ENCODE data around the gene VHLL. TPM values are rescaled to one million over a fixed set of nuclear protein-coding genes. Genes with fewer than 3 reads are reported as not detected.

Gene VHLL
- total and polyA plus RNA-seq, 5 donors from 2014 or later: not detected

DNA sequence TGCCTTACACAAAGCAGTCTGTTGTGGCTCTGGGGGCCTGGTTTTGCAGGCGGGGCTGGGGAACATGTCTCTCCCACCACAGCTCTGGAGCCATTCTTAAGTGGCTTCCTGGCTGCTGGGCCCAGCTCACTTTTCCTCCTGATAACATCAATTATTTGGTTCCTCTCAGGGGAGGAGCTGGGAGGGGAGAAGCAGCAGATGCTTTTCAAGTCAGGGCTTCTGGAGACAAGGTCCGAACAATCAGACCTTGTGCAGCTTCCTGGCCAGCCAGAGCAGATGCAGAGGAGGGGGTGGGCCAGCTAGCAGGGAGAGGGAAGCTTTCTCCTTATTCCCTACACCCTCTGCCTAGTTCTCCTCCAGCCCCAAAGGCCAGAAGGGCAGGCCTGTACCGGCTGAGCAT, 47.6 kb downstream of the VHLL start:
- Mint-ChIP-seq H3K4me1 (peaks cover 0 to 5% (median 2%) of the 10 kb centered on the region in 4 donors), H3K36me3 (peaks cover 25% of the 10 kb centered on the region), H3K9me3 (no peaks in the 10 kb centered on the region), H3K4me3 (no peak overlapping the region), H3K27ac (peak overlapping the region in 1 of 3 donors; percentile 62), H3K27me3 (no peaks in the 10 kb centered on the region)
- peaks cover 3% of the 10 kb centered on the region for H3K4me1 ChIP-seq (ENCODE audit: control insufficient read depth, insufficient read depth, low read length, poor library complexity, severe bottlenecking)
- no peak overlapping the region for H3K27ac ChIP-seq (ENCODE audit: insufficient read depth, low read length, poor library complexity, severe bottlenecking)
- peaks cover 55% of the 10 kb centered on the region for H3K36me3 ChIP-seq (ENCODE audit: control insufficient read depth, insufficient read depth, low read length)
- DNase-seq (no peak), ATAC-seq (ENCODE audit: low read depth in 2 of 2) (no peak)
- H3K27me3 ChIP-seq (ENCODE audit: control insufficient read depth, insufficient read depth, low read length): no peaks in the 10 kb centered on the region
- H3K9me3 ChIP-seq (ENCODE audit: control insufficient read depth in 2 of 2, low read length in 2 of 2): no peaks in the 10 kb centered on the region
- H3K4me3 ChIP-seq (ENCODE audit: low read depth, low read length): no peak overlapping the region

DNA sequence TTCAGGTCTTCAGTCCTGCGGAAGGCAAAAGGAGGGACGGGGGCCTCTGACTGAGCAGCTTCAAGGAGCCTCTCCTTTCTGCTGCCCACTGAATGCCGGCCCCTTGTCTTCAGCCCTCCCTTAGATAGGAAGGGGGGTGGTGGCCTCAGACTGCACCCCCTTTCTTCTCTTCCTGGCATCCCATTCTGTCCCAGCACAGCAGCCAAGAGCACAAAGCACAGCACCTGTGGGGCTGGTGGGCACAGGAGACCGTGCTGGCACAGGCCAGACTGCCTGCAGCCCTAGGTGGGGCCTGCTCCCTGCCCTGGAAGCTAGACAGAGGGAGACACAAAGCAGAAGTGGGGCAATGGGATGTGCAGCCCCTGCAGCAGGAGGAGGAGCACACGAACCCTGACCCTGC, 49.5 kb downstream of the VHLL start:
- Histone ChIP-seq H3K36me3 (ENCODE audit: control insufficient read depth, insufficient read depth, low read length) (peaks cover 44% of the 10 kb centered on the region), H3K27me3 (ENCODE audit: control insufficient read depth, insufficient read depth, low read length) (no peaks in the 10 kb centered on the region), H3K4me3 (ENCODE audit: low read depth, low read length) (no peak overlapping the region), H3K9me3 (ENCODE audit: control insufficient read depth in 2 of 2, low read length in 2 of 2) (no peaks in the 10 kb centered on the region), H3K27ac (ENCODE audit: insufficient read depth, low read length, poor library complexity, severe bottlenecking) (no peak overlapping the region), H3K4me1 (ENCODE audit: control insufficient read depth, insufficient read depth, low read length, poor library complexity, severe bottlenecking) (peaks cover 21% of the 10 kb centered on the region)
- Mint-ChIP-seq H3K9me3 (no peaks in the 10 kb centered on the region), H3K4me3 (peak overlapping the region in 1 of 4 donors; percentile 85), H3K27ac (no peak overlapping the region), H3K4me1 (peaks cover 0 to 15% (median 11%) of the 10 kb centered on the region in 4 donors), H3K36me3 (peaks cover 18% of the 10 kb centered on the region), H3K27me3 (no peaks in the 10 kb centered on the region)
- DNase-seq (no peak), ATAC-seq (ENCODE audit: low read depth in 2 of 2) (no peak)

Other genes starting within 250 kb of the VHLL start
- 19.1 TPM for gene UBQLN4, start 245.5 kb downstream of the VHLL start, total RNA-seq
- 1 to 10 TPM; 4.4 to 7.1 (median 5.5) TPM for gene UBQLN4, start 245.5 kb downstream of the VHLL start, polyA plus RNA-seq
- 20.2 TPM for gene LAMTOR2, start 244.5 kb downstream of the VHLL start, total RNA-seq
- 100 to 1,000 TPM; 107 to 162 (median 130) TPM for gene LAMTOR2, start 244.5 kb downstream of the VHLL start, polyA plus RNA-seq
- 1.5 TPM for gene RAB25, start 238.1 kb downstream of the VHLL start, total RNA-seq
- gene RAB25, start 238.1 kb downstream of the VHLL start, polyA plus RNA-seq: 1 to 10 TPM in 2 of 4 donors, under 1 TPM in 2; 0.83 to 1.7 (median 0.93) TPM
- not detected for gene MEX3A, start 216.8 kb downstream of the VHLL start, total RNA-seq
- gene MEX3A, start 216.8 kb downstream of the VHLL start, polyA plus RNA-seq: not detected
- gene LMNA, start 184.6 kb downstream of the VHLL start, total RNA-seq: 1,807 TPM
- gene LMNA, start 184.6 kb downstream of the VHLL start, polyA plus RNA-seq: 100 to 1,000 TPM in 1 of 4 donors, 10 to 100 TPM in 3; 54.1 to 113 (median 83.1) TPM
- gene SEMA4A, start 145.7 kb downstream of the VHLL start, total RNA-seq: 41.2 TPM
- gene SEMA4A, start 145.7 kb downstream of the VHLL start, polyA plus RNA-seq: 1 to 10 TPM in 2 of 4 donors, under 1 TPM in 2; 0.89 to 2.2 (median 1.4) TPM
- gene SLC25A44, start 105.2 kb downstream of the VHLL start, total RNA-seq: 21.3 TPM
- 10 to 100 TPM in 3 of 4 donors, 1 to 10 TPM in 1; 8.2 to 17.5 (median 12.7) TPM for gene SLC25A44, start 105.2 kb downstream of the VHLL start, polyA plus RNA-seq
- gene PMF1, start 86.3 kb downstream of the VHLL start, total RNA-seq: 69.3 TPM
- 10 to 100 TPM; 70.6 to 89.9 (median 88.7) TPM for gene PMF1, start 86.3 kb downstream of the VHLL start, polyA plus RNA-seq
- 1.1 TPM for gene BGLAP, start 57.1 kb downstream of the VHLL start, total RNA-seq
- not detected for gene BGLAP, start 57.1 kb downstream of the VHLL start, polyA plus RNA-seq
- gene PAQR6, start 51.3 kb downstream of the VHLL start, total RNA-seq: 3.7 TPM
- 1 to 10 TPM in 1 of 4 donors, under 1 TPM in 3; 0.13 to 2.0 (median 0.57) TPM for gene PAQR6, start 51.3 kb downstream of the VHLL start, polyA plus RNA-seq
- gene SMG5, start 16.5 kb downstream of the VHLL start, total RNA-seq: 64.0 TPM
- 10 to 100 TPM; 12.0 to 14.4 (median 14.1) TPM for gene SMG5, start 16.5 kb downstream of the VHLL start, polyA plus RNA-seq
- 5.1 TPM for gene TMEM79, start 15.0 kb downstream of the VHLL start, total RNA-seq
- gene TMEM79, start 15.0 kb downstream of the VHLL start, polyA plus RNA-seq: 1 to 10 TPM; 1.7 to 6.2 (median 5.3) TPM
- gene GLMP, start 3.6 kb downstream of the VHLL start, total RNA-seq: 29.9 TPM
- 10 to 100 TPM; 29.8 to 45.9 (median 36.7) TPM for gene GLMP, start 3.6 kb downstream of the VHLL start, polyA plus RNA-seq
- gene CCT3, start 39.0 kb upstream of the VHLL start, total RNA-seq: 84.5 TPM
- 100 to 1,000 TPM; 195 to 214 (median 203) TPM for gene CCT3, start 39.0 kb upstream of the VHLL start, polyA plus RNA-seq
- not detected for gene TSACC, start 39.2 kb upstream of the VHLL start, total RNA-seq
- gene TSACC, start 39.2 kb upstream of the VHLL start, polyA plus RNA-seq: under 1 TPM in 1 of 4 donors, not detected in 3; 0.39 TPM
- gene RHBG, start 69.9 kb upstream of the VHLL start, total RNA-seq: not detected
- gene RHBG, start 69.9 kb upstream of the VHLL start, polyA plus RNA-seq: not detected
- 186 TPM for gene MEF2D, start 201.5 kb upstream of the VHLL start, total RNA-seq
- gene MEF2D, start 201.5 kb upstream of the VHLL start, polyA plus RNA-seq: 10 to 100 TPM in 1 of 4 donors, 1 to 10 TPM in 3; 4.6 to 11.5 (median 6.4) TPM